Measurements from ENCODE around the gene OSBPL10.

- TF ChIP-seq CTCF (conservative IDR thresholded peaks at IDR 0.05; ENCODE audit: low read depth, low read length) (no peak), EZH2 (IDR thresholded peaks at IDR 0.05; ENCODE audit: borderline replicate concordance, low read depth, low read length, poor library complexity, severe bottlenecking) (no peak)
Observed at GRCh38 chr3:31946484-31947081, 34.5 kb downstream of the OSBPL10 start.
